CD4-positive, alpha-beta memory T cell (primary cell): Measurements from ENCODE around the gene TRPM5. TPM values are rescaled to one million over a fixed set of nuclear protein-coding genes. Genes with fewer than 3 reads are reported as not detected.

Experiments used
- CTCF ChIA-PET: fragments of 350-600 bp; sonication (Branson Sonifier 250); formaldehyde crosslinking; loops from one replicate; lab custom pipeline; 2021; ENCODE audit warnings: inconsistent platforms; ENCODE audit not compliant: partially characterized antibody; lab: Charles Lee
- POLR2A ChIA-PET: fragments of 350-600 bp; sonication (Branson Sonifier 250); formaldehyde crosslinking; loops from one replicate; lab custom pipeline; 2021; ENCODE audit not compliant: partially characterized antibody; lab: Charles Lee
- DNase-seq, 5 donors: peaks; one replicate each; pipeline versions ENCODE4 v3.0.0 to v3.0.0-alpha.2; 2020 to 2022; ENCODE audit warnings: mixed read lengths in 1 of 5
- H3K27ac ChIP-seq: one replicate; pipeline ENCODE4 v1.7.0; 2013; ENCODE audit warnings: low read depth, low read length
- H3K27me3 ChIP-seq: 2 replicates; pipeline ENCODE4 v1.7.0; 2013; ENCODE audit warnings: mild to moderate bottlenecking, low read length, moderate library complexity; ENCODE audit not compliant: insufficient read depth
- H3K36me3 ChIP-seq: 2 replicates; pipeline ENCODE4 v1.7.0; 2013; ENCODE audit warnings: mild to moderate bottlenecking, low read length, moderate library complexity; ENCODE audit not compliant: insufficient read depth
- H3K4me1 ChIP-seq: 2 replicates; pipeline ENCODE4 v1.7.0; 2013; ENCODE audit warnings: mild to moderate bottlenecking, low read length, moderate library complexity; ENCODE audit not compliant: insufficient read depth
- H3K4me3 ChIP-seq, 2 donors: one replicate each; pipeline ENCODE4 v1.7.0; 2013; ENCODE audit warnings: low read length in 2 of 2, mild to moderate bottlenecking in 1 of 2
- H3K9me3 ChIP-seq, 2 donors: one replicate each; pipeline ENCODE4 v1.7.0; 2013; ENCODE audit warnings: low read length in 2 of 2, control low read depth in 1 of 2; ENCODE audit not compliant: control insufficient read depth in 1 of 2
- H3K27ac Mint-ChIP-seq, 7 donors: one replicate each; pipeline ENCODE4 v1.8.0; 2020 to 2021; ENCODE audit warnings: mixed read lengths in 7 of 7, mild to moderate bottlenecking in 6 of 7, inconsistent platforms in 3 of 7, moderate library complexity in 3 of 7
- H3K27me3 Mint-ChIP-seq, 2 donors: one replicate each; pipeline ENCODE4 v1.8.0; 2020 to 2021; ENCODE audit warnings: mixed read lengths in 2 of 2
- H3K36me3 Mint-ChIP-seq, 2 donors: one replicate each; pipeline ENCODE4 v1.8.0; 2020 to 2021; ENCODE audit warnings: mixed read lengths in 2 of 2, inconsistent platforms in 1 of 2, mild to moderate bottlenecking in 1 of 2
- H3K4me1 Mint-ChIP-seq, 4 donors: one replicate each; pipeline ENCODE4 v1.8.0; 2020 to 2021; ENCODE audit warnings: mixed read lengths in 4 of 4, mild to moderate bottlenecking in 1 of 4
- H3K4me3 Mint-ChIP-seq, 8 donors: one replicate each; pipeline ENCODE4 v1.8.0; 2020 to 2021; ENCODE audit warnings: mixed read lengths in 8 of 8, mild to moderate bottlenecking in 7 of 8, moderate library complexity in 6 of 8, inconsistent platforms in 3 of 8
- H3K9me3 Mint-ChIP-seq, 8 donors: one replicate each; pipeline ENCODE4 v1.8.0; 2020 to 2021; ENCODE audit warnings: mixed read lengths in 8 of 8, mild to moderate bottlenecking in 5 of 8, inconsistent platforms in 3 of 8, moderate library complexity in 1 of 8
- intact Hi-C: fragments of 100-400 bp; cut with micrococcal nuclease; formaldehyde crosslinking; loops from one replicate; pipeline ENCODE4 v1.15.1; 2023
- polyA plus RNA-seq, 2 donors: library from polyadenylated mRNA; unstranded; fragments of 300-500 nt; fragmentation: Illumina TruSeq; gene quantifications; one replicate each; pipeline ENCODE4 v1.2.3, GENCODE V29; 2021
- total RNA-seq, 2 experiments: library from RNA; stranded (reverse); gene quantifications; one replicate each; pipeline ENCODE4 v1.2.3, GENCODE V29; 2021

The TRPM5 gene
- total and polyA plus RNA-seq, 4 experiments from 2014 or later, result 0.19 to 0.23 TPM; not detected in 2

- no peaks in the 10 kb centered on the region for H3K36me3 Mint-ChIP-seq
- peaks cover 7 to 58% (median 29%) of the 10 kb centered on the region in 4 donors for H3K4me1 Mint-ChIP-seq
- ChIA-PET POLR2A (no interaction called here), CTCF (no interaction called here)
- H3K36me3 ChIP-seq, result no peaks in the 10 kb centered on the region
- H3K27ac Mint-ChIP-seq, result peak overlapping the region in 2 of 7 donors; percentile 60 to 64
- no peaks in the 10 kb centered on the region for H3K9me3 Mint-ChIP-seq
- no peak overlapping the region for H3K27ac ChIP-seq
- intact Hi-C loops, result no loop called here
- DNase-seq, result no peak
- peak overlapping the region in 1 of 8 donors; percentile 41 for H3K4me3 Mint-ChIP-seq
- no peaks in the 10 kb centered on the region for H3K9me3 ChIP-seq
- H3K27me3 ChIP-seq, result no peaks in the 10 kb centered on the region
- peaks cover 10% of the 10 kb centered on the region for H3K4me1 ChIP-seq
- H3K4me3 ChIP-seq, result no peak overlapping the region
- no peaks in the 10 kb centered on the region for H3K27me3 Mint-ChIP-seq
Observed at GRCh38 chr11:2460540-2461252, 16.4 kb upstream of the TRPM5 start.

- POLR2A ChIA-PET, result interaction anchor here (1.7 kb wide), 1 partner anchor 8 kb away, joined by 6 read pairs; no protein-coding TSS in a partner anchor
- no peak overlapping the region for H3K4me3 ChIP-seq
Observed at GRCh38 chr11:2459796-2460531, 15.7 kb upstream of the TRPM5 start.

GRCh38 chr11:2459016-2459725, 14.9 kb upstream of the TRPM5 start:
- Histone ChIP-seq H3K27ac (no peak overlapping the region), H3K4me1 (peaks cover 5% of the 10 kb centered on the region), H3K27me3 (no peaks in the 10 kb centered on the region), H3K36me3 (no peaks in the 10 kb centered on the region), H3K9me3 (no peaks in the 10 kb centered on the region), H3K4me3 (no peak overlapping the region)
- ChIA-PET POLR2A (interaction anchor here (1.7 kb wide), 1 partner anchor 9 kb away, joined by 6 read pairs; no protein-coding TSS in a partner anchor), CTCF (interaction anchor here (0.6 kb wide), 1 partner anchor 413 kb away, joined by 3 read pairs; no protein-coding TSS in a partner anchor)
- Mint-ChIP-seq H3K27me3 (no peaks in the 10 kb centered on the region), H3K27ac (peak overlapping the region in 2 of 7 donors; percentile 22 to 60), H3K4me3 (no peak overlapping the region), H3K36me3 (no peaks in the 10 kb centered on the region), H3K4me1 (peaks cover 4 to 48% (median 22%) of the 10 kb centered on the region in 4 donors), H3K9me3 (no peaks in the 10 kb centered on the region)
- no peak for DNase-seq
- intact Hi-C loops, result no loop called here

More at GRCh38 chr11:2459796-2460531, 15.7 kb upstream of the TRPM5 start:
- DNase-seq, result no peak
- Mint-ChIP-seq H3K27ac (no peak overlapping the region), H3K4me1 (peaks cover 7 to 55% (median 27%) of the 10 kb centered on the region in 4 donors), H3K4me3 (no peak overlapping the region), H3K27me3 (no peaks in the 10 kb centered on the region), H3K9me3 (no peaks in the 10 kb centered on the region), H3K36me3 (no peaks in the 10 kb centered on the region)
- H3K4me1 ChIP-seq, result peaks cover 5% of the 10 kb centered on the region
- H3K27ac ChIP-seq, result no peak overlapping the region
- H3K36me3 ChIP-seq, result no peaks in the 10 kb centered on the region
- intact Hi-C loops, result no loop called here
- CTCF ChIA-PET, result interaction anchor here (0.6 kb wide), 1 partner anchor 412 kb away, joined by 3 read pairs; no protein-coding TSS in a partner anchor
- no peaks in the 10 kb centered on the region for H3K9me3 ChIP-seq
- H3K27me3 ChIP-seq, result no peaks in the 10 kb centered on the region

GRCh38 chr11:2458321-2458720, 14.0 kb upstream of the TRPM5 start:
- no peak overlapping the region for H3K27ac ChIP-seq
- H3K4me3 ChIP-seq, result no peak overlapping the region
- intact Hi-C loops, result no loop called here
- peak overlapping the region in 1 of 7 donors; percentile 12 for H3K27ac Mint-ChIP-seq
- H3K4me1 ChIP-seq, result no peaks in the 10 kb centered on the region
- H3K27me3 Mint-ChIP-seq, result no peaks in the 10 kb centered on the region
- peaks cover 4 to 41% (median 21%) of the 10 kb centered on the region in 4 donors for H3K4me1 Mint-ChIP-seq
- H3K36me3 Mint-ChIP-seq, result no peaks in the 10 kb centered on the region
- H3K9me3 Mint-ChIP-seq, result no peaks in the 10 kb centered on the region
- H3K27me3 ChIP-seq, result no peaks in the 10 kb centered on the region
- DNase-seq, result no peak
- no peaks in the 10 kb centered on the region for H3K9me3 ChIP-seq
- CTCF ChIA-PET, result no interaction called here
- H3K36me3 ChIP-seq, result no peaks in the 10 kb centered on the region
- no peak overlapping the region for H3K4me3 Mint-ChIP-seq
- POLR2A ChIA-PET, result interaction anchor here (1.7 kb wide), 1 partner anchor 10 kb away, joined by 6 read pairs; no protein-coding TSS in a partner anchor

GRCh38 chr11:2453436-2453835, 9.1 kb upstream of the TRPM5 start:
- CTCF ChIA-PET, result interaction anchor here (0.9 kb wide), 1 partner anchor 148 kb away, joined by 3 read pairs; no protein-coding TSS in a partner anchor
- no peak for DNase-seq
- Histone ChIP-seq H3K4me1 (peaks cover 3% of the 10 kb centered on the region), H3K27ac (no peak overlapping the region), H3K36me3 (no peaks in the 10 kb centered on the region), H3K27me3 (no peaks in the 10 kb centered on the region), H3K9me3 (no peaks in the 10 kb centered on the region), H3K4me3 (no peak overlapping the region)
- H3K4me1 Mint-ChIP-seq, result peaks cover under 1 to 9% (median 2%) of the 10 kb centered on the region in 4 donors
- H3K4me3 Mint-ChIP-seq, result no peak overlapping the region
- H3K36me3 Mint-ChIP-seq, result peaks cover 0 to 5% of the 10 kb centered on the region in 2 donors
- no peaks in the 10 kb centered on the region for H3K9me3 Mint-ChIP-seq
- no peaks in the 10 kb centered on the region for H3K27me3 Mint-ChIP-seq
- intact Hi-C loops, result no loop called here
- H3K27ac Mint-ChIP-seq, result no peak overlapping the region
- POLR2A ChIA-PET, result interaction anchor here (1.7 kb wide), 1 partner anchor 14 kb away, joined by 6 read pairs; no protein-coding TSS in a partner anchor

- H3K27ac ChIP-seq, result no peak overlapping the region
- ChIA-PET CTCF (no interaction called here), POLR2A (no interaction called here)
Observed at GRCh38 chr11:2452321-2453012, 8.2 kb upstream of the TRPM5 start.

More at GRCh38 chr11:2452321-2453012, 8.2 kb upstream of the TRPM5 start:
- intact Hi-C loops, result no loop called here
- Mint-ChIP-seq H3K9me3 (no peaks in the 10 kb centered on the region), H3K4me3 (no peak overlapping the region), H3K27me3 (no peaks in the 10 kb centered on the region), H3K27ac (no peak overlapping the region), H3K4me1 (peaks cover 3 to 13% (median 5%) of the 10 kb centered on the region in 4 donors), H3K36me3 (peaks cover 0 to 5% of the 10 kb centered on the region in 2 donors)
- Histone ChIP-seq H3K27me3 (no peaks in the 10 kb centered on the region), H3K4me1 (peaks cover 13% of the 10 kb centered on the region), H3K9me3 (no peaks in the 10 kb centered on the region), H3K4me3 (no peak overlapping the region), H3K36me3 (no peaks in the 10 kb centered on the region)
- DNase-seq, result no peak
